GM12892 (cell line): ENCODE results near the gene RAP2A. TPM values are rescaled to one million over a fixed set of nuclear protein-coding genes. Genes with fewer than 3 reads are reported as not detected.

Source experiments
- DNase-seq: peaks from one replicate; pipeline ENCODE4 v3.0.0; 2011; ENCODE audit not compliant: insufficient read length
- FAIRE-seq: peaks from 2 replicates; lab custom pipeline; 2011; peaks lifted over from hg19 to GRCh38; lab: Jason Lieb, UNC
- POLR2A ChIP-seq: IDR thresholded peaks from 2 replicates; pipeline ENCODE4 v1.6.1; 2011; ENCODE audit warnings: low read depth, low read length, control low read depth
- POLR2AphosphoS5 ChIP-seq: IDR thresholded peaks from 2 replicates; pipeline ENCODE4 v1.6.1; 2011; ENCODE audit warnings: low read depth, low read length, control low read depth
- TAF1 ChIP-seq: IDR thresholded peaks from 2 replicates; pipeline ENCODE4 v1.6.1; 2011; ENCODE audit warnings: low read depth, mild to moderate bottlenecking, control low read depth, low read length, borderline replicate concordance
- polyA plus RNA-seq: library from polyadenylated mRNA; unstranded; fragments of >200 nt; gene quantifications from one replicate; pipeline ENCODE4 v1.2.1, GENCODE V29; 2012; ENCODE audit warnings: missing spikeins, inconsistent platforms; ENCODE audit not compliant: missing spikeins

RAP2A gene
- 15.5 TPM for polyA plus RNA-seq

- DNase-seq (peak; percentile 35), FAIRE-seq (no peak)
- TF ChIP-seq POLR2AphosphoS5 (peak; percentile 70), TAF1 (no peak), POLR2A (peak; percentile 55; the same call in 1 of the 2 replicates)
Measured at GRCh38 chr13:97433727-97434396, at the start of gene RAP2A. RAP2A (plus strand) TSS chr13:97434169; CDS start chr13:97434471, 302 bp downstream.

- TF ChIP-seq POLR2A: no peak
- TF ChIP-seq TAF1: no peak
- no peak for DNase-seq
- no peak for FAIRE-seq
Measured at GRCh38 chr13:97384371-97384770, 49.6 kb upstream of the RAP2A start.

GRCh38 chr13:97385146-97385545 lies 48.8 kb upstream of the RAP2A start:
- no peak for DNase-seq
- no peak for FAIRE-seq
- TF ChIP-seq POLR2AphosphoS5: no peak
- TF ChIP-seq TAF1: no peak
- TF ChIP-seq POLR2A: no peak

GRCh38 chr13:97385854-97386253 lies 48.1 kb upstream of the RAP2A start:
- TF ChIP-seq POLR2A (no peak), POLR2AphosphoS5 (no peak), TAF1 (no peak)
- DNase-seq (no peak), FAIRE-seq (no peak)

- FAIRE-seq (no peak), DNase-seq (no peak)
- TF ChIP-seq TAF1: no peak
- TF ChIP-seq POLR2AphosphoS5: no peak
- no peak for TF ChIP-seq POLR2A
Measured at GRCh38 chr13:97386801-97387484, 47.0 kb upstream of the RAP2A start.

GRCh38 chr13:97387485-97387839 lies 46.5 kb upstream of the RAP2A start:
- TF ChIP-seq POLR2A (no peak), TAF1 (no peak)
- DNase-seq (no peak), FAIRE-seq (no peak)

GRCh38 chr13:97387890-97388289 lies 46.1 kb upstream of the RAP2A start:
- TF ChIP-seq TAF1 (no peak), POLR2AphosphoS5 (no peak), POLR2A (no peak)
- DNase-seq: no peak
- FAIRE-seq: no peak

GRCh38 chr13:97388373-97388772 lies 45.6 kb upstream of the RAP2A start:
- TF ChIP-seq POLR2A (no peak), POLR2AphosphoS5 (no peak), TAF1 (no peak)
- no peak for FAIRE-seq

GRCh38 chr13:97390941-97391600 lies 42.9 kb upstream of the RAP2A start:
- DNase-seq (no peak), FAIRE-seq (no peak)
- TF ChIP-seq POLR2AphosphoS5: no peak
- TF ChIP-seq TAF1: no peak
- TF ChIP-seq POLR2A: no peak

More at GRCh38 chr13:97388373-97388772, 45.6 kb upstream of the RAP2A start:
- no peak for DNase-seq

GRCh38 chr13:97392020-97392419 lies 41.9 kb upstream of the RAP2A start:
- TF ChIP-seq POLR2AphosphoS5: no peak
- no peak for TF ChIP-seq POLR2A
- no peak for TF ChIP-seq TAF1
- FAIRE-seq: no peak
- no peak for DNase-seq

- FAIRE-seq (no peak), DNase-seq (no peak)
- TF ChIP-seq POLR2AphosphoS5 (no peak), POLR2A (no peak), TAF1 (no peak)
Measured at GRCh38 chr13:97394542-97394941, 39.4 kb upstream of the RAP2A start.

GRCh38 chr13:97395447-97396136 lies 38.4 kb upstream of the RAP2A start:
- DNase-seq (no peak), FAIRE-seq (no peak)
- TF ChIP-seq POLR2AphosphoS5: no peak
- TF ChIP-seq TAF1: no peak
- TF ChIP-seq POLR2A: no peak

GRCh38 chr13:97397267-97397666 lies 36.7 kb upstream of the RAP2A start:
- DNase-seq (no peak), FAIRE-seq (no peak)

More at GRCh38 chr13:97397267-97397666, 36.7 kb upstream of the RAP2A start:
- TF ChIP-seq TAF1 (no peak), POLR2AphosphoS5 (no peak), POLR2A (no peak)
